Kidney (tissue), 14 donors: Measurements from ENCODE around the gene NOS1. TPM values are rescaled to one million over a fixed set of nuclear protein-coding genes. Genes with fewer than 3 reads are reported as not detected.

Experiments
- DNase-seq, 5 donors: peaks; one replicate each; pipeline ENCODE4 v3.0.0-alpha.2; 2013 to 2020
- FAIRE-seq: peaks from 2 replicates; lab custom pipeline; 2012; peaks lifted over from hg19 to GRCh38; lab: Jason Lieb, UNC
- H3K27ac ChIP-seq, 2 donors: one replicate each; pipeline ENCODE4 v1.7.0; 2013; ENCODE audit warnings: low read depth in 2 of 2, low read length in 2 of 2, inconsistent platforms in 1 of 2
- H3K27me3 ChIP-seq: one replicate; pipeline ENCODE4 v1.7.1; 2013; ENCODE audit warnings: low read length, inconsistent platforms; ENCODE audit not compliant: control insufficient read depth, insufficient read depth
- H3K36me3 ChIP-seq, 3 donors: one replicate each; pipeline versions ENCODE4 v1.7.0 to v1.7.1; 2013; ENCODE audit warnings: low read length in 3 of 3, control low read depth in 1 of 3, inconsistent platforms in 1 of 3; ENCODE audit not compliant: insufficient read depth in 3 of 3, control insufficient read depth in 2 of 3
- H3K4me1 ChIP-seq, 3 donors: one replicate each; pipeline versions ENCODE4 v1.7.0 to v1.7.1; 2013; ENCODE audit warnings: low read length in 3 of 3, inconsistent platforms in 1 of 3, low read depth in 1 of 3; ENCODE audit not compliant: control insufficient read depth in 2 of 3, insufficient read depth in 2 of 3
- H3K4me3 ChIP-seq, 3 donors: one replicate each; pipeline versions ENCODE4 v1.7.0 to v1.8.1; 2013; ENCODE audit warnings: low read length in 3 of 3, control low read depth in 1 of 3, inconsistent platforms in 1 of 3
- H3K9ac ChIP-seq, 3 donors: one replicate each; pipeline versions ENCODE4 v1.7.0 to v1.7.1; 2013; ENCODE audit warnings: low read length in 3 of 3, control low read depth in 1 of 3, inconsistent platforms in 1 of 3
- H3K9me3 ChIP-seq, 3 donors: one replicate each; pipeline versions ENCODE4 v1.7.0 to v1.7.1; 2013; ENCODE audit warnings: low read length in 3 of 3, control low read depth in 1 of 3, inconsistent platforms in 1 of 3; ENCODE audit not compliant: control insufficient read depth in 2 of 3, insufficient read depth in 1 of 3
- CTCF ChIP-seq: IDR thresholded peaks from 3 replicates; pipeline ENCODE4 v1.5.1; 2012; ENCODE audit warnings: mild to moderate bottlenecking, moderate library complexity, borderline replicate concordance; ENCODE audit not compliant: insufficient read depth; ENCODE audit errors: extremely low read depth
- intact Hi-C: fragments of 100-400 bp; cut with DNase I; formaldehyde crosslinking; loops from one replicate; pipeline ENCODE4 v1.11.1; 2022
- polyA plus RNA-seq: library from polyadenylated mRNA; stranded (reverse); fragments of 350-450 nt; fragmentation: Illumina TruSeq; extraction: RNeasy Lipid Tissue Mini Kit (QIAGEN cat#74804); gene quantifications from one replicate; pipeline ENCODE4 v1.2.3, GENCODE V29; 2014; ENCODE audit warnings: low read depth, low replicate concordance; ENCODE audit not compliant: insufficient read depth
- total RNA-seq: library from RNA; stranded (reverse); fragmentation: NEBNext Ultra II Directional; extraction: Animal tissue kit (Norgen Biotek cat#: 25700); gene quantifications from one replicate; pipeline ENCODE4 v1.2.1, GENCODE V29; 2021
- donor health status: control.
- donor health status: control.
- donor health status: control.
- donor health status: control.
- donor health status: control.
- donor health status: DM: yes; HTN: yes; CAD: no.
- donor health status: Normal renal cell carcinoma (clear cell type).

NOS1 gene
- total and polyA plus RNA-seq, 2 donors from 2014 or later = 1.3 to 6.5 TPM

- H3K9me3 ChIP-seq = no peaks in the 10 kb centered on the region
- no peak overlapping the region for H3K4me3 ChIP-seq
- no peak for DNase-seq
- intact Hi-C loops = no loop called here
- H3K4me1 ChIP-seq = no peaks in the 10 kb centered on the region
- no peaks in the 10 kb centered on the region for H3K27me3 ChIP-seq
- TF ChIP-seq CTCF = no peak
- no peak overlapping the region for H3K9ac ChIP-seq
- H3K36me3 ChIP-seq = peaks cover 13 to 68% (median 46%) of the 10 kb centered on the region in 3 donors
- peak overlapping the region; percentile 23 to 40 for H3K27ac ChIP-seq
- peak; percentile 66 for FAIRE-seq
Measured at GRCh38 chr12:117171499-117172162, 189.8 kb downstream of the NOS1 start.

GRCh38 chr12:117169548-117169947, 191.9 kb downstream of the NOS1 start:
- intact Hi-C loops = no loop called here
- H3K9me3 ChIP-seq = no peaks in the 10 kb centered on the region
- TF ChIP-seq CTCF = no peak
- DNase-seq = no peak
- H3K4me3 ChIP-seq = no peak overlapping the region
- H3K36me3 ChIP-seq = peaks cover 10 to 57% (median 41%) of the 10 kb centered on the region in 3 donors
- H3K4me1 ChIP-seq = no peaks in the 10 kb centered on the region
- H3K27me3 ChIP-seq = no peaks in the 10 kb centered on the region
- H3K27ac ChIP-seq = no peak overlapping the region
- FAIRE-seq = no peak
- no peak overlapping the region for H3K9ac ChIP-seq

- DNase-seq (no peak), FAIRE-seq (no peak)
- Histone ChIP-seq H3K9ac (no peak overlapping the region), H3K36me3 (peaks cover 10 to 53% (median 36%) of the 10 kb centered on the region in 3 donors), H3K27me3 (no peaks in the 10 kb centered on the region), H3K4me3 (no peak overlapping the region), H3K27ac (no peak overlapping the region), H3K9me3 (no peaks in the 10 kb centered on the region), H3K4me1 (no peaks in the 10 kb centered on the region)
- intact Hi-C loops = no loop called here
- TF ChIP-seq CTCF = no peak
Measured at GRCh38 chr12:117168976-117169375, 192.4 kb downstream of the NOS1 start.
